Neural crest cell (in vitro differentiated cells): ENCODE data around the gene PDCD1. TPM values are rescaled to one million over a fixed set of nuclear protein-coding genes. Genes with fewer than 3 reads are reported as not detected.

Source experiments
- DNase-seq: peaks from one replicate; pipeline ENCODE4 v3.0.0; 2021; ENCODE audit warnings: low read depth, mixed read lengths, low spot score
- H3K27ac Mint-ChIP-seq: one replicate; pipeline ENCODE4 v1.8.0; 2021; ENCODE audit warnings: mild to moderate bottlenecking, mixed read lengths; ENCODE audit not compliant: unreplicated experiment
- H3K27me3 Mint-ChIP-seq: 2 replicates; pipeline ENCODE4 v1.8.0; 2021; ENCODE audit warnings: low read depth, mild to moderate bottlenecking, mixed read lengths
- H3K36me3 Mint-ChIP-seq: 2 replicates; pipeline ENCODE4 v1.8.0; 2021; ENCODE audit warnings: low read depth, mild to moderate bottlenecking, mixed read lengths
- H3K4me1 Mint-ChIP-seq: 2 replicates; pipeline ENCODE4 v1.8.0; 2021; ENCODE audit warnings: mixed read lengths
- H3K4me3 Mint-ChIP-seq: one replicate; pipeline ENCODE4 v1.8.0; 2021; ENCODE audit warnings: mild to moderate bottlenecking, mixed read lengths
- H3K9me3 Mint-ChIP-seq: 2 replicates; pipeline ENCODE4 v1.8.0; 2021; ENCODE audit warnings: mixed read lengths
- CTCF ChIP-seq: fragments of 200-600 bp; sonication (generic); conservative IDR thresholded peaks from 2 replicates; pipeline ENCODE4 v1.5.0; 2021; ENCODE audit warnings: antibody characterized with exemption, mild to moderate bottlenecking
- total RNA-seq: library from RNA; stranded (reverse); gene quantifications from 2 replicates; pipeline ENCODE4 v1.2.1, GENCODE V29; 2021

The PDCD1 gene
- total RNA-seq, 1 donor from 2014 or later = not detected

- Mint-ChIP-seq H3K36me3 (no peaks in the 10 kb centered on the region), H3K27me3 (peaks cover 8% of the 10 kb centered on the region), H3K4me1 (peaks cover 11% of the 10 kb centered on the region), H3K27ac (no peak overlapping the region), H3K9me3 (no peaks in the 10 kb centered on the region), H3K4me3 (no peak overlapping the region)
- no peak for DNase-seq
- TF ChIP-seq CTCF = no peak
These were observed 45.5 kb upstream of the PDCD1 start for GRCh38 chr2:241904011-241904718.

- H3K36me3 Mint-ChIP-seq = no peaks in the 10 kb centered on the region
- DNase-seq = no peak
- H3K9me3 Mint-ChIP-seq = no peaks in the 10 kb centered on the region
These were observed 44.7 kb upstream of the PDCD1 start for GRCh38 chr2:241903121-241904010.

GRCh38 chr2:241902357-241902991 is 43.8 kb upstream of the PDCD1 start:
- H3K9me3 Mint-ChIP-seq = no peaks in the 10 kb centered on the region
- H3K27ac Mint-ChIP-seq = no peak overlapping the region
- TF ChIP-seq CTCF = no peak
- no peak overlapping the region for H3K4me3 Mint-ChIP-seq
- DNase-seq = no peak
- peaks cover 13% of the 10 kb centered on the region for H3K4me1 Mint-ChIP-seq
- H3K36me3 Mint-ChIP-seq = no peaks in the 10 kb centered on the region
- H3K27me3 Mint-ChIP-seq = peaks cover 8% of the 10 kb centered on the region

More at GRCh38 chr2:241903121-241904010, 44.7 kb upstream of the PDCD1 start:
- peaks cover 11% of the 10 kb centered on the region for H3K4me1 Mint-ChIP-seq
- no peak for TF ChIP-seq CTCF
- no peak overlapping the region for H3K4me3 Mint-ChIP-seq
- no peak overlapping the region for H3K27ac Mint-ChIP-seq
- peaks cover 8% of the 10 kb centered on the region for H3K27me3 Mint-ChIP-seq

GRCh38 chr2:241901500-241902351 is 43.0 kb upstream of the PDCD1 start:
- Mint-ChIP-seq H3K36me3 (no peaks in the 10 kb centered on the region), H3K9me3 (no peaks in the 10 kb centered on the region), H3K4me3 (peak overlapping the region; percentile 32), H3K27me3 (peaks cover 8% of the 10 kb centered on the region), H3K4me1 (peaks cover 20% of the 10 kb centered on the region), H3K27ac (no peak overlapping the region)
- TF ChIP-seq CTCF = no peak
- DNase-seq = no peak

- Mint-ChIP-seq H3K9me3 (no peaks in the 10 kb centered on the region), H3K4me1 (peaks cover 24% of the 10 kb centered on the region), H3K4me3 (peak overlapping the region; percentile 32), H3K27ac (no peak overlapping the region), H3K36me3 (no peaks in the 10 kb centered on the region), H3K27me3 (peaks cover 11% of the 10 kb centered on the region)
- TF ChIP-seq CTCF = no peak
- DNase-seq = no peak
These were observed 42.3 kb upstream of the PDCD1 start for GRCh38 chr2:241901018-241901380.
